A673 (cell line): ENCODE data around the gene RORC. TPM values are rescaled to one million over a fixed set of nuclear protein-coding genes. Genes with fewer than 3 reads are reported as not detected.

Source experiments
- BruUV-seq: library from RNA; stranded (reverse); fragments of 400-500 nt; replicated peaks from 2 replicates; lab custom pipeline; 2021; lab: Mats Ljungman, UMichigan
- CTCF ChIA-PET: fragments of 300-600 bp; sonication (Branson Sonifier 250); formaldehyde crosslinking; loops from one replicate; lab custom pipeline; 2022; ENCODE audit warnings: antibody characterized with exemption; lab: Charles Lee
- POLR2A ChIA-PET: fragments of 300-600 bp; sonication (Branson Sonifier 250); formaldehyde crosslinking; loops from one replicate; lab custom pipeline; 2022; ENCODE audit warnings: antibody characterized with exemption; ENCODE audit not compliant: low non-redundant PET; lab: Charles Lee
- DNase-seq: peaks from one replicate; pipeline ENCODE4 v3.0.0-alpha.2; 2015; ENCODE audit warnings: low spot score
- H3K27ac ChIP-seq: fragments of 200-600 bp; sonication (generic); 2 replicates; pipeline ENCODE4 v1.5.1; 2016; ENCODE audit warnings: mixed run types, low read depth, mild to moderate bottlenecking, mixed read lengths, antibody characterized with exemption, low read length; ENCODE audit not compliant: poor library complexity, severe bottlenecking
- H3K27me3 ChIP-seq: fragments of 200-600 bp; sonication (generic); replicated peaks from 2 replicates; pipeline ENCODE4 v1.6.1; 2017; ENCODE audit warnings: mixed run types, low read depth, mild to moderate bottlenecking, mixed read lengths, antibody characterized with exemption, low read length; ENCODE audit not compliant: insufficient read depth, poor library complexity
- H3K36me3 ChIP-seq: fragments of 200-600 bp; sonication (generic); 2 replicates; pipeline ENCODE4 v1.6.1; 2016; ENCODE audit warnings: mixed run types, mild to moderate bottlenecking, mixed read lengths, antibody characterized with exemption, low read length; ENCODE audit not compliant: insufficient read depth, poor library complexity, severe bottlenecking
- H3K4me1 ChIP-seq: fragments of 200-600 bp; sonication (generic); 2 replicates; pipeline ENCODE4 v1.6.1; 2017; ENCODE audit warnings: mixed run types, mild to moderate bottlenecking, mixed read lengths, antibody characterized with exemption, low read length; ENCODE audit not compliant: insufficient read depth, poor library complexity, severe bottlenecking
- H3K4me3 ChIP-seq: fragments of 200-600 bp; sonication (generic); 2 replicates; pipeline ENCODE4 v1.5.1; 2016; ENCODE audit warnings: low read depth, mixed run types, mild to moderate bottlenecking, mixed read lengths, low read length; ENCODE audit not compliant: poor library complexity, severe bottlenecking
- H3K9me3 ChIP-seq: fragments of 200-600 bp; sonication (generic); 2 replicates; pipeline ENCODE4 v1.6.1; 2016; ENCODE audit warnings: mixed run types, low read depth, mild to moderate bottlenecking, mixed read lengths, antibody characterized with exemption, low read length; ENCODE audit not compliant: poor library complexity, severe bottlenecking
- EZH2 ChIP-seq: fragments of 200-600 bp; sonication (generic); IDR thresholded peaks from 2 replicates; pipeline ENCODE4 v1.6.1; 2017; ENCODE audit warnings: borderline replicate concordance, low read depth, mild to moderate bottlenecking, mixed read lengths, antibody characterized with exemption, low read length; ENCODE audit not compliant: poor library complexity, severe bottlenecking
- intact Hi-C: fragments of 100-400 bp; cut with micrococcal nuclease; formaldehyde crosslinking; loops from one replicate; pipeline ENCODE4 v1.10.0; 2022; ENCODE audit not compliant: unreplicated experiment
- total RNA-seq: library from RNA; stranded (reverse); gene quantifications from 2 replicates; pipeline ENCODE4 v1.2.3, GENCODE V29; 2021
- TF ChIP-seq, protein P1 (sequence below): fragments of 300-800, 200-600 bp; sonication (generic); conservative IDR thresholded peaks from 2 replicates; pipeline ENCODE4 v1.5.1; 2017; ENCODE audit warnings: low read depth, mild to moderate bottlenecking, antibody characterized with exemption, low read length, moderate library complexity, mixed read lengths

RORC gene
- total RNA-seq, 1 experiment from 2014 or later: not detected

DNA sequence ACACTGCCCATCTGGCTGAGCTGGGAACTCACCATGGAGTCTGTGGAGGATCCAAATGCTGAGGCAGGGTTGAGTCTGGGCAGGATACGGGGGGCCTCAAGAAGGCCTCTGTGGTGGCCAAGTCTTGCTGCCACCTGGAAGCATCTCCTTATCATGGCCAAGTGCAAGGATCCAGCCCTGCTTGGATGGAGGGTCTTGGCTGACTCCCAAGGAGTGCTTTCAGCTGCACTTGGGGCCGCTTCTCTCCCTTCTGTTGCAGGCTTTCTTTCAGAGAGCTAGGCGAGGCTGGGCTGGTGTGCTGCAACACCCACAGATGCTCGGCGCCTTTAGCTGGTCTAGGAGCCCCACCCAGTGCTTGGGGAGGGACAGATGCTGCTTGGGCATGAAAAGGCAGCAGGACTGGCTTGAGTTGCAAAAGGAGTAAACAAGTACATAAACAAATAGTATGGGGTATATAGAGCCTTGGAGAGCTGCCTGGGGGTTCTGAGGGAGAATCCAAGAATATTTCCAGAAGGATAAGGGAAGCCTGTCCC, 21.9 kb upstream of the RORC start, which contains the start of gene THEM5:
Gene THEM5 (minus strand): TSS at position 302 of the 533 bp plus-strand sequence. CDS start 147 bp downstream, at position 155.
- no peak within 1 kb of the TSS for H3K4me3 ChIP-seq
- H3K36me3 ChIP-seq: no peaks in the 10 kb centered on the region
- no peaks in the 10 kb centered on the region for H3K4me1 ChIP-seq
- BruUV-seq: no TSS peak
- intact Hi-C loops: no loop called here
- no peaks in the 10 kb centered on the region for H3K9me3 ChIP-seq
- POLR2A ChIA-PET: interaction anchor here (0.6 kb wide), 1 partner anchor 21 kb away, joined by 3 read pairs; no protein-coding TSS in a partner anchor
- peaks cover 45% of the 10 kb centered on the region for H3K27me3 ChIP-seq
- DNase-seq: no peak
- H3K27ac ChIP-seq: no peak within 1 kb of the TSS
- TF ChIP-seq, protein P1, sequence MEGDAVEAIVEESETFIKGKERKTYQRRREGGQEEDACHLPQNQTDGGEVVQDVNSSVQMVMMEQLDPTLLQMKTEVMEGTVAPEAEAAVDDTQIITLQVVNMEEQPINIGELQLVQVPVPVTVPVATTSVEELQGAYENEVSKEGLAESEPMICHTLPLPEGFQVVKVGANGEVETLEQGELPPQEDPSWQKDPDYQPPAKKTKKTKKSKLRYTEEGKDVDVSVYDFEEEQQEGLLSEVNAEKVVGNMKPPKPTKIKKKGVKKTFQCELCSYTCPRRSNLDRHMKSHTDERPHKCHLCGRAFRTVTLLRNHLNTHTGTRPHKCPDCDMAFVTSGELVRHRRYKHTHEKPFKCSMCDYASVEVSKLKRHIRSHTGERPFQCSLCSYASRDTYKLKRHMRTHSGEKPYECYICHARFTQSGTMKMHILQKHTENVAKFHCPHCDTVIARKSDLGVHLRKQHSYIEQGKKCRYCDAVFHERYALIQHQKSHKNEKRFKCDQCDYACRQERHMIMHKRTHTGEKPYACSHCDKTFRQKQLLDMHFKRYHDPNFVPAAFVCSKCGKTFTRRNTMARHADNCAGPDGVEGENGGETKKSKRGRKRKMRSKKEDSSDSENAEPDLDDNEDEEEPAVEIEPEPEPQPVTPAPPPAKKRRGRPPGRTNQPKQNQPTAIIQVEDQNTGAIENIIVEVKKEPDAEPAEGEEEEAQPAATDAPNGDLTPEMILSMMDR: no peak
- TF ChIP-seq EZH2: no peak
- CTCF ChIA-PET: no interaction called here

DNA sequence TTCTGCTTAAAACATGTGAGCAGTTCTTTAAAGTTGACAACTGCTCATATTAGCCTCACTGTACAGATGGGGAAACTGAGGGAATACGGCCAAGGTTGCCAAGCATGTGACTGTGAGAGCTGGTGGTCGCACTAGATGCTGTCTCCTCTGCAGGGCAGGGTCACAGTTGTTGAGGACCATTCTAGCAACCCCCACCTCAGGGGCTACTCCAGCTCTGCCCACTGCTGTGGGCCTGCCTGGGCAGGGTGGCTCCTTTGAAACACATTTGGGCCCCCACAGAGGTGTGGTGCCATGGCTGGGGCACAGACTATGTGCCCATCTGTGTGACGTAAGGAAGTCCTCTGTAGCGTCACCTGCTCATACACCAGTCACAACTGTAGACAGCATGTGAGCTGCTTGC, 21.1 kb upstream of the RORC start:
- H3K4me3 ChIP-seq: no peak overlapping the region
- H3K27ac ChIP-seq: no peak overlapping the region
- H3K27me3 ChIP-seq: peaks cover 52% of the 10 kb centered on the region
- H3K36me3 ChIP-seq: no peaks in the 10 kb centered on the region
- ChIA-PET POLR2A (no interaction called here), CTCF (no interaction called here)
- no peak for DNase-seq
- intact Hi-C loops: no loop called here
- H3K9me3 ChIP-seq: no peaks in the 10 kb centered on the region
- no peak for TF ChIP-seq EZH2
- TF ChIP-seq, protein P1: no peak
- no TSS peak for BruUV-seq
- H3K4me1 ChIP-seq: no peaks in the 10 kb centered on the region

DNA sequence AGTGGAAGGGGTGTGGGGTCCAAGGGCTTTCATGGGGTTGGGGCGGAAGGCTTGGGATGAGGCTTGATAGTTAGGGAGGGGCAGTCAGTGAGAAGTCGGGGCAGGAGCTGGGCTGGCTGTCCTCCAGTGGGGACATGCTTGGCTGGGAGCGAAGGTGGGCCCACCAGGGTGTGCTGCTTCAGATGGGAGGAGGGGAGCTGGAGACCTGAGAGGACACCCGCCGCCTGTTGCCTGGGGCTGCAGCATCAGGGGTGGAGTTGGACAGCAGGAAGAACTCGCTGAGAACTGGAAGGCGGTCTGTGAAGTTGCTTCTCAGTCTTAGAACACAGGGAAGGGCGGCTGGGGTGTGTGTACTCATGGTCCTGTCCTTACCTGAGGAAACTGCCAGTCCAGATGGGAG, 20.3 kb upstream of the RORC start:
- no peaks in the 10 kb centered on the region for H3K9me3 ChIP-seq
- H3K4me3 ChIP-seq: no peak overlapping the region
- no peaks in the 10 kb centered on the region for H3K4me1 ChIP-seq
- BruUV-seq: no TSS peak
- intact Hi-C loops: no loop called here
- no peak overlapping the region for H3K27ac ChIP-seq
- TF ChIP-seq, protein P1: no peak
- TF ChIP-seq EZH2: no peak
- POLR2A ChIA-PET: no interaction called here
- CTCF ChIA-PET: no interaction called here
- DNase-seq: no peak
- no peaks in the 10 kb centered on the region for H3K36me3 ChIP-seq
- H3K27me3 ChIP-seq: peaks cover 60% of the 10 kb centered on the region
